GM21367 (cell line): ENCODE measurements around the gene NUP54.

Experiments
- ATAC-seq: cut with Tn5 transposase; IDR thresholded peaks from one replicate; pipeline ENCODE4 v1.9.1; 2021; ENCODE audit not compliant: unreplicated experiment

NUP54 gene

GRCh38 chr4:76074468-76074867 lies 73.7 kb downstream of the NUP54 start, which contains the start of gene ART3:
Gene ART3, plus strand, starts transcription at chr4:76074709. Its CDS starts 1,181 bp downstream, at chr4:76075890.
- ATAC-seq = no peak

GRCh38 chr4:76072760-76073159 lies 75.4 kb downstream of the NUP54 start:
- ATAC-seq = no peak

GRCh38 chr4:76067652-76068286 lies 80.4 kb downstream of the NUP54 start:
- ATAC-seq = no peak

- ATAC-seq = no peak
Observed at GRCh38 chr4:76066546-76066945, 81.7 kb downstream of the NUP54 start.
